NB4 (cell line): ENCODE measurements around the gene EPSTI1.

Source experiments
- DNase-seq: peaks from one replicate; pipeline ENCODE4 v3.0.0; 2010; ENCODE audit warnings: low read depth
- H3K4me3 ChIP-seq: one replicate; pipeline ENCODE4 v1.5.1; 2011; ENCODE audit warnings: mild to moderate bottlenecking, low read depth, low read length, moderate library complexity
- CTCF ChIP-seq: IDR thresholded peaks from one replicate; pipeline ENCODE4 v1.5.1; 2012; ENCODE audit warnings: low read depth, low read length
- MAX ChIP-seq: IDR thresholded peaks from 2 replicates; pipeline ENCODE4 v1.6.1; 2011; ENCODE audit warnings: low read depth, low read length
- MYC ChIP-seq: IDR thresholded peaks from 2 replicates; pipeline ENCODE4 v1.6.1; 2011; ENCODE audit warnings: low read depth, low read length
- POLR2A ChIP-seq: IDR thresholded peaks from 2 replicates; pipeline ENCODE4 v1.6.1; 2011; ENCODE audit warnings: mild to moderate bottlenecking; ENCODE audit not compliant: insufficient read length; ENCODE audit errors: extremely low read depth

EPSTI1 gene

GRCh38 chr13:42894765-42895243 is 97.2 kb downstream of the EPSTI1 start:
- DNase-seq, result no peak
- H3K4me3 ChIP-seq, result no peak overlapping the region
- TF ChIP-seq MAX (no peak), MYC (no peak), POLR2A (no peak), CTCF (no peak)

- TF ChIP-seq POLR2A, result no peak
- no peak for TF ChIP-seq MYC
- no peak for TF ChIP-seq MAX
- TF ChIP-seq CTCF, result no peak
- H3K4me3 ChIP-seq, result no peak overlapping the region
- DNase-seq, result peak; percentile 20
These were observed 98.8 kb downstream of the EPSTI1 start for GRCh38 chr13:42893214-42893671.

GRCh38 chr13:42892760-42893159 is 99.3 kb downstream of the EPSTI1 start:
- DNase-seq, result peak; percentile 70
- TF ChIP-seq MYC (no peak), POLR2A (no peak), CTCF (no peak), MAX (no peak)
- H3K4me3 ChIP-seq, result no peak overlapping the region

GRCh38 chr13:42891591-42891990 is 100.5 kb downstream of the EPSTI1 start:
- DNase-seq, result no peak
- TF ChIP-seq MYC (no peak), POLR2A (no peak), MAX (no peak), CTCF (no peak)
- H3K4me3 ChIP-seq, result no peak overlapping the region

- no peak for DNase-seq
- TF ChIP-seq MAX, result no peak
- no peak overlapping the region for H3K4me3 ChIP-seq
These were observed 106.7 kb downstream of the EPSTI1 start for GRCh38 chr13:42885325-42885724.

- DNase-seq, result peak; percentile 33
- TF ChIP-seq MYC (no peak), MAX (no peak), POLR2A (no peak), CTCF (no peak)
These were observed 108.1 kb downstream of the EPSTI1 start for GRCh38 chr13:42883771-42884467.

More at GRCh38 chr13:42883771-42884467, 108.1 kb downstream of the EPSTI1 start:
- no peak overlapping the region for H3K4me3 ChIP-seq
